LNCaP clone FGC (cell line): ENCODE data around the gene SLC39A5.

Source experiments
- DNase-seq: peaks from one replicate; pipeline ENCODE4 v3.0.0-alpha.2; 2011; ENCODE audit warnings: low read depth
- H3K4me3 ChIP-seq: 2 replicates; pipeline ENCODE4 v1.5.1; 2011; ENCODE audit warnings: mild to moderate bottlenecking, low read depth, low read length, control low read depth
- TF ChIP-seq, protein P1 (sequence below): IDR thresholded peaks from 2 replicates; pipeline ENCODE4 v1.5.1; 2012; ENCODE audit warnings: mild to moderate bottlenecking; ENCODE audit not compliant: control insufficient read depth, insufficient read depth; ENCODE audit errors: extremely low read depth

The SLC39A5 gene

DNA sequence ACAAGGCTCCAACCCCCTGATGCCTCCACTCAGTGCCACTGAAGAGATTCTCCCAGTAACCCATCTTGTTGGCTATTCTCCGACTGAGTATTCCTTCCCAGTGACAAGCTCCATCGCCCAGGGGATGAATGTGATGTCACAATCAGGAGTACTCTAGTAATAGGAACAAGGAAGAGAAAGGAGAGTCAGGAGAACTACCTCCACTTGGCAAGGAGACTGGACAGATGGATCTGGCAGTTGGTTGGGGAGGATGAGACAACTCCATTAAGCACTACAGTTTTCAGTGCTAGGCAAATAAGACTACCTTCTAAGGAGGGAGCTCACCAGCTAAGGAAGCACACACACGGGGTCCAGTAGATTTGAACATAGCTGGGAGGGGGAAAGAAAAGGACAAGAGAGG lies 13.4 kb upstream of the SLC39A5 start:
- H3K4me3 ChIP-seq: no peak overlapping the region
- peak; percentile 67 for DNase-seq
- TF ChIP-seq, protein P1, sequence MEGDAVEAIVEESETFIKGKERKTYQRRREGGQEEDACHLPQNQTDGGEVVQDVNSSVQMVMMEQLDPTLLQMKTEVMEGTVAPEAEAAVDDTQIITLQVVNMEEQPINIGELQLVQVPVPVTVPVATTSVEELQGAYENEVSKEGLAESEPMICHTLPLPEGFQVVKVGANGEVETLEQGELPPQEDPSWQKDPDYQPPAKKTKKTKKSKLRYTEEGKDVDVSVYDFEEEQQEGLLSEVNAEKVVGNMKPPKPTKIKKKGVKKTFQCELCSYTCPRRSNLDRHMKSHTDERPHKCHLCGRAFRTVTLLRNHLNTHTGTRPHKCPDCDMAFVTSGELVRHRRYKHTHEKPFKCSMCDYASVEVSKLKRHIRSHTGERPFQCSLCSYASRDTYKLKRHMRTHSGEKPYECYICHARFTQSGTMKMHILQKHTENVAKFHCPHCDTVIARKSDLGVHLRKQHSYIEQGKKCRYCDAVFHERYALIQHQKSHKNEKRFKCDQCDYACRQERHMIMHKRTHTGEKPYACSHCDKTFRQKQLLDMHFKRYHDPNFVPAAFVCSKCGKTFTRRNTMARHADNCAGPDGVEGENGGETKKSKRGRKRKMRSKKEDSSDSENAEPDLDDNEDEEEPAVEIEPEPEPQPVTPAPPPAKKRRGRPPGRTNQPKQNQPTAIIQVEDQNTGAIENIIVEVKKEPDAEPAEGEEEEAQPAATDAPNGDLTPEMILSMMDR: no peak

DNA sequence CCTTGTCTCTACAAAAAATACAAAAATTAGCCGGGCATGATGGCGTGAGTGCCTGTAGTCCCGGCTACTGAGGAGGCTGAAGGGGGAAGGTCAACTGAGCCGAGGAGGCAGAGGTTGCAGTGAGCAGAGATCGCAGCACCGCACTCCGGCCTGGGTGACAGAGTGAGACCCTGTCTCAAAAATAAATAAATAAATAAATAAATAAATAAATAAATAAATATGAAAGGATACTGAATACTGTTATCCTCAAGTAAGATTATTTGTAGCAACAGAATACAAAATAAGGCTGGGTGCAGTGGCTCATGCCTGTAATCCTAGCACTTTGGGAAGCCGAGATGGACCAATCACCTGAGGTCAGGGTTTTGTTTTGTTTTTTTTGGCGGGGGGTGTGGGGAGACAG lies 10.0 kb upstream of the SLC39A5 start:
- DNase-seq: no peak
- peak overlapping the region; percentile 71 for H3K4me3 ChIP-seq
- TF ChIP-seq, protein P1: no peak

DNA sequence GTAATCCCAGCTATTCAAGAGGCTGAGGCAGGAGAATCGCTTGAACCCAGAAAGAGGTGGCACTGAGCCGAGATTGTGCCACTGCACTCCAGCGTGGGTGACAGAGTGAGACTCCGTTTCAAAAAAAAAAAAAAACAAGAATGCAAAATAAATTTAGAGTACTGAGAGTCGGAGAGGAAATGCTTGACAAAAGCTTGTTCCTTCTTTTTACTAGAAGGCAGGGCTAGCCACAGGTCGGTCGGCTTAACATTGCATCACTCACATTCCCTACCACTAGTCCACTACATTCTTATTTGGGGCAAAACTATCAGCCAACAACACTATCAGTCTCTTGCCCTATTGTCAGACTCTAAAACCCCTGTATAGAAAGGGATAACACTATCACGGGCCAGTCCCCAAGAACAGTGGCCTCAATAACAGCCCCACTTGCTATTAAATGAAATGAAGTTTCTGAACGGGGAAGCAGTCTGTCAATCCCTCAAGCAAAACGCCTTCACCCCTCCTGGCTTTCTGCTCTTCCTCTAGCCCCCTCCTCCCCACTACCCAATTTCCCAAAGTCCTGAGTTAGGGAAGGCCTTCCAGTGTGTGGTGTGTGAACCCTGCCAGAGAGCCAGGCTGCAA lies 9.1 kb upstream of the SLC39A5 start:
- H3K4me3 ChIP-seq: peak overlapping the region; percentile 71
- no peak for DNase-seq
- TF ChIP-seq, protein P1: no peak

- DNase-seq: no peak
- TF ChIP-seq, protein P1: no peak
Observed at GRCh38 chr12:56221232-56221756, 8.6 kb upstream of the SLC39A5 start.

DNA sequence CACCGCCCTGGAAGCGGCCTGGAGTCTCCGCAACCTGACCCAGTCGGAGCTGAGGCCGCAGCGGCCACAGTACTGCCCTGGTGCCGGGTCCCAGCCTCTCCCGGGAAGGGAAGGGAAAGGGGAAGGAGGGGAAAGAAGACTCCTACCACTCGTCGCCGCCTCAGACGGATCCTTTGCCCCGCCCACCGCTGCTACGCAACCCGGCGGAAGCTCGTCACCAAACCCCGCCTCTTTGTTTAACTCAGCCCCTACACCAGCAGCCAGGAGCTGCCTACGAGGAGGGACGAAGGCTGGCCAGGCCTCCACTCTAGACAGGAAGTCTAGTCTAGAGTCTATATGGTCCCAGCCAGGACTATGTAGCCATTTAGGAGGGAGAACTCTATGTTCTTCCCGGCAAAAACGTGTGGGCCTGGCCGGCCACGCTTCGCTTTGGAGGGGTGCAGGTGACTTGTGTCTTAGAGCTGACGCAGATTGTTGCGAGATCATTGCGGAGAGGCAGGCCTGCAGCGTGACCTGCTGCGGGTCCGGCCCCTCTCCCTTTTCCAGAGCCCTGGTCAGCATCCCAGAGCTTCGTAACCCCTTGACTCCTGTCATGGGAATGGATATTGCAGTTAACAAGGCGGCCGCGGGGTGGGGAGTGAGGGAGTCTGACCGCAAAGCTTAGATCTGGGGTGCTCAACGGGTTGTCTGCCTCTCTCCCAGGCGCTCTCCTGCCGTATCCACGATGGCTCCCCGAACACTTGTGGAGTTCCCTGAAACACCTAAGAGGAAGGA lies 7.9 kb upstream of the SLC39A5 start, which contains the start of gene RNF41:
Gene RNF41 (minus strand): TSS at position 166 of the 774 bp plus-strand sequence. CDS start 7,875 bp downstream, outside the sequence.
- peak within 1 kb of the TSS; percentile 71 for H3K4me3 ChIP-seq
- TF ChIP-seq, protein P1: no peak
- peak; percentile 95 for DNase-seq

More at GRCh38 chr12:56221232-56221756, 8.6 kb upstream of the SLC39A5 start:
- peak overlapping the region; percentile 71 for H3K4me3 ChIP-seq

DNA sequence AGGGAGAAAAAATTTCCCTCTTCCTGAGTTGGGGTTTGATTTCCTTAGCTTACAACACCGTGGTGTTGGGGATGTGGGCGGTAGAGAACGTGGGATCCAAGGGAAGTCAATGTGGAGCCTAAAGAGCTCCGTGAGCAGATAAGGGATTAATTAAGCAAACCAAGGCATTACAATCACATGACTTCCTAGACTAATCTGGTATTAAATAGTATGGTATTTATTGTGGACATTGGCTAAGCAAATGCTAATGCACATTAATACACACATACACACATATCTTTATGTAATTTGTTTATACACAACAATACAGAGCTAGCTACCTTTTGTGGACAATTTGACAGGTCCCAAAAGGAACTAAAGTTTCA lies 7.3 kb upstream of the SLC39A5 start:
- H3K4me3 ChIP-seq: peak overlapping the region; percentile 71
- TF ChIP-seq, protein P1: no peak
- DNase-seq: no peak
